Left ventricle myocardium superior (tissue), 1 donor: Measurements from ENCODE around the gene PITX1. TPM values are rescaled to one million over a fixed set of nuclear protein-coding genes. Genes with fewer than 3 reads are reported as not detected.
A peak's percentile ranks its signal among the peaks of the same experiment; 100 is the strongest.
"Not testable (repeated sequence)": the region's sequence is repeated elsewhere in the genome, so short reads cannot be mapped to it uniquely, and the experiment has no call there.

Experiments used
- ATAC-seq: fragments of 200-7000 bp; cut with Tn5 transposase; one replicate; pipeline ENCODE4 v1.9.1; 2020; ENCODE audit warnings: mild to moderate bottlenecking, moderate library complexity
- DNase-seq: peaks from one replicate; pipeline ENCODE4 v3.0.0-alpha.2; 2020
- intact Hi-C: fragments of 100-400 bp; cut with micrococcal nuclease; formaldehyde crosslinking; loops from one replicate; pipeline ENCODE4 v1.11.0; 2022
- total RNA-seq: library from RNA; stranded (reverse); fragmentation: NEBNext Ultra II Directional; extraction: Animal tissue kit (Norgen Biotek cat#: 25700); gene quantifications from one replicate; pipeline ENCODE4 v1.2.1, GENCODE V29; 2021
- donor health status: DM: no; HTN: yes; CAD: no; lungs with severe emphysema.

The PITX1 gene
- total RNA-seq, 1 donor from 2014 or later: not detected

- intact Hi-C loops: no loop called here
- DNase-seq (no peak), ATAC-seq (peak; percentile 73)
Observed at GRCh38 chr5:135013947-135014570, 20.0 kb downstream of the PITX1 start.

GRCh38 chr5:135013445-135013844, 20.6 kb downstream of the PITX1 start:
- ATAC-seq (no peak), DNase-seq (no peak)
- intact Hi-C loops: no loop called here

DNA sequence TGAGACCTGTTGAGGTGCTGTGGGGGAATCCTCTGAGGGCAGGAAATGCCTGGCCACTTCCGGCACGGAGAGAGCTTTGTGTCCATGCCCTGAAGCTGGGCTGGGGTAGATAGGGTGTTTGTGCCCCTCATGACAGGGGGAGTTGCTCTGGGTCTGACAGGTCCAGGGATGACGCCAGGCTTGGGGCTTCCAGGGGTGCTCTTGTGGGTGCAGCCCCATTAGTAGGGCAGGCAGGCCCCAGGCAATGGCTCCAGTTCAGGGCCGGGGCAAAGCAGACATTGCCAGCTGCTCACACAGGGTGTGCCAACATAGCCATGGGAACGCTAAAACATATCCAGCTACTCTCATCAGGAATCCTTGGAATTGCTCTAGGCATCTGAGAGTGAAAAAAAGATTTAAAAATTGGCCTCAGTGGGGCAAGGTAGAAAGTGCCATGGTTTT, 21.1 kb downstream of the PITX1 start:
- intact Hi-C loops: no loop called here
- DNase-seq (no peak), ATAC-seq (peak; percentile 83)

DNA sequence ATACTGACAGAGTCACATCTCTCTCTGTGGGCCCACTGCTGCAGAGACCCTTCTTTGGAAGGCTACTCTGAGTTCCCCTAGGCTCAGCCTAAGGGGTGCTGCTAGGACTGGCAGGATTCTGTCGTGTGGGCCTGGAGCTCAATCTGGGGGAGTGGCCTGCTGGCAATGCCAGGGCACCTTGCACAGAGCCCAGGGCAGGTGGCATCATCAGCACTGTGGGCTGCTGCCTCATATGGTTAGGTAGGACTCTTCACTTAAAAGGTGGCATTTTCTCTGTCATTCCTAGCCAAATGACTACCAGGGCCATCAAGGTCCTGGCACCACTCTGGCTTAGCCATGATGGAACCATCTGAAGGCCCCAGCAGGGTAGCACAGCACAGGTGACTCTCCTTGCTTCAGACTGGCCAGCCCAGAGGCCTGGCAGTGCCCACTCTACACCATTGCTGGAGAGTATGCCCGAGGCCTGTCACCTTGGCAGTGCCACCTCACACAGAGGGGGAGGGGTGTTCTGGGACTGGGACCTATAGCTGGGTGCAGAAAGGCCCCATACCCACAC, 21.9 kb downstream of the PITX1 start:
- ATAC-seq: no peak
- no peak for DNase-seq
- intact Hi-C loops: no loop called here

- ATAC-seq: no peak
- intact Hi-C loops: no loop called here
- DNase-seq: no peak
Observed at GRCh38 chr5:135011355-135012032, 22.5 kb downstream of the PITX1 start.

DNA sequence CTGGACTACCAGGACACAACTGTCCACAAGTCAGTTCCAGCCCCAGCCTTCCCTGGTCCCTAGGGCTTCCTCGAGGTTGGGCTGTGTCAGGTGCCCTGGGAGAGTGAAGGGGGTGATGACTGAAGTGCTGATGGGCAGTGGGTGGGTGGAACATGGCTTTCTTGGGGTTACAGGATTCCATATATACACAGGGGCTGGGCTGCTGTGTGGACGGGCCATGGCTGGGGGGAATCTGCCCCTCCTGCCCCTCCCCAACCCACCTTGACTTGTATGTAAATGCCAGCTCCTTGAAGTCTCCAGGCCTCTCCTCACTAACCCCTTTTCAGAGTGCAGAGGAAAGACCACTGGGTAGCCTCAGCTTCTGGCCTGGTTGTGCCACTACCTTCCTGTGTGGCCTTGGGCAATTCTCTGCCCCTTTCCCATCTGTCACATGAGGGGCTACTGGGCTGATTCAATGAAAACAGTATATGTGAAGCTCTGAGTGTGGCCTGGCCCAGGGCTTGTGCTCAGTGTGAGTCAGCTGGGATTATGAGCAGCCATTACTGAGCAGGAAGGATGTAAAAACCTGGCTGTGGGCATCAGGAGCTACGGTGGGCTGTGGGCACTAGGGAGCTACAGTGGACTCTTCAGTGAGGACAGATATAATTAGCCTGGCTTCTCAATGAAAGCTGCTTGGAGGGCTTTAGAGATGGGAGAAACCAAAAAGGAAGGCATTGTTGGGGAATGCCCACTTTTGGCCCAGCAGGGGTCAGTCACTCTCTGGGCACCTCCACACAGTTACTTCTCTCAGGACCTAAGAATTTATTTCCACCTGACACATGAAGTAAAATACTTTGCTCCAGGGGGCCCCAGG, 23.3 kb downstream of the PITX1 start:
- intact Hi-C loops: no loop called here
- ATAC-seq: no peak
- no peak for DNase-seq

- ATAC-seq (no peak), DNase-seq (no peak)
- intact Hi-C loops: no loop called here
Observed at GRCh38 chr5:135009736-135010501, 24.1 kb downstream of the PITX1 start.

DNA sequence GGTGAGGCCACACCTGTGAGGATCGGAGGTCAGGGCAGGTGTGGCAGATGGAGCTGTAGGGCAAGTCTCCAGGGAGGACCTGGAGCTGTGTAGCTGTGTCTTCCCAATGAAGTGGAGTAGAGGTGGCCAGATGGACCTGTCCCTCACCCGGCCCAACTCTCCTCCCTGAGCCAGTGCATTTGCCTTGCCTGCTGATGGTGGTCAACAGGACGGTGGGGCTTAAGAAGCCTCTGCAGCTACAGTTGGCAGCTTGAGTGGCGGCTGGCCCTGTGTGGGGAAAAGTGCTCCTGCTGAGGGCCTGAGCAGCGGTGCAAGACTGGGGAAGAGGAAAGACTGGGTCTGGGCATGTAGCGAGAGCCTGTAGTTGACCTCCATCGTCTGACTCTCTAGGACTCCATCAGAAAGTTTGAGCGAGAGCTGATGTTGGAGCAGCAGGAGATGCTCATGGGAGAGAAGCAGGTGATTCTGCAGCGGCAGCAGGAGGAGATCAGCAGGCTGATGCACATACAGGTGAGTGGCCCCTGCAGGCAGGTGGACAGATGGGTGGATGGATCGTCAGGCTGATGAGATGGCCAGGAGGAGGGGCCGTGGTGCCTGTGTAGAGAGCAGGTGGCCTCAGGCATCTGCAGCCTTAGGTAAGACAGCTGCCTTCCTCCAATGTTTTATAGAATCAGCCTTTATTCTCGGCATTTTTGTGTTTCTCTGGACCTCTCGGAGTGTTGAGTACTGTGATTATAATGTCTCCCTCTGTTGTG, 24.9 kb downstream of the PITX1 start:
- ATAC-seq (no peak), DNase-seq (no peak)
- intact Hi-C loops: no loop called here

GRCh38 chr5:135008556-135008955, 25.5 kb downstream of the PITX1 start:
- no peak for DNase-seq

GRCh38 chr5:135007749-135008363, 26.2 kb downstream of the PITX1 start:
- no peak for ATAC-seq
- no peak for DNase-seq
- intact Hi-C loops: no loop called here

More at GRCh38 chr5:135008556-135008955, 25.5 kb downstream of the PITX1 start:
- intact Hi-C loops: no loop called here
- ATAC-seq: no peak

- intact Hi-C loops: no loop called here
- DNase-seq (no peak), ATAC-seq (no peak)
Observed at GRCh38 chr5:135007305-135007704, 26.7 kb downstream of the PITX1 start.

GRCh38 chr5:135005076-135005475, 29.0 kb downstream of the PITX1 start:
- intact Hi-C loops: no loop called here
- ATAC-seq: no peak
- no peak for DNase-seq

GRCh38 chr5:135004376-135004775, 29.7 kb downstream of the PITX1 start:
- intact Hi-C loops: no loop called here
- ATAC-seq (no peak), DNase-seq (no peak)

DNA sequence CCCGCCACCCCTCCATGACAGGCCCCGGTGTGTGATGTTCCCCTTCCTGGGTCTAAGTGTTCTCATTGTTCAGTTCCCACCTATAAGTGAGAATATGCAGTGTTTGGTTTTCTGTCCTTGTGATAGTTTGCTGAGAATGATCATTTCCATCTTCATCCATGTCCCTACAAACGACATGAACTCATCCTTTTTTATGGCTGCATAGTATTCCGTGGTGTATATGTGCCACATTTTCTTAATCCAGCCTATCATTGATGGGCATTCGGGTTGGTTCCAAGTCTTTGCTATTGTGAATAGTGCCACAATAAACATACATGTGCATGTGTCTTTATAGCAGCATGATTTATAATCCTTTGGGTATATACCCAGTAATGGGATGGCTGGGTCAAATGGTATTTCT, 36.0 kb downstream of the PITX1 start:
- ATAC-seq, DNase-seq, intact Hi-C loops: not testable (repeated sequence)

DNA sequence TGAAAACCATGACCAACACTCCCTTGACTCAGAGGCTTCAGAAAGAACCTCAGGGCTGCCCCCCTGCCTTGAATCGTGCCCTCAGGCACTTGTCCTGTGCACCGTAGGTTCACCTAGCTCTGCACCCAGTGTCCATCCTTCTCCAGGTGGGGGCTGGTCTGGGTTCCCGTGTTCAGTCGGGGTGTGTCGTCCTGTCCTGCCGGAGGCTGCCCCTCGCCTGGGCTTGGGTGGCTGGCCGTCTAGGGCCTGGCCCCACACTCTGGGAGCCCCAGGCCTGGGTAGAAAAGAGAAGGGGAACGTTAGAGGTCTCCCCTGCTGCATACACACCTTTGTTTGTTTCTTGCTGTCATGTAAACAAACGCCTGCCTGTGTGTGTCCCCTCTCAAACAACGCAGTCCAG, 37.0 kb downstream of the PITX1 start:
- DNase-seq (no peak), ATAC-seq (no peak)
- intact Hi-C loops: no loop called here

DNA sequence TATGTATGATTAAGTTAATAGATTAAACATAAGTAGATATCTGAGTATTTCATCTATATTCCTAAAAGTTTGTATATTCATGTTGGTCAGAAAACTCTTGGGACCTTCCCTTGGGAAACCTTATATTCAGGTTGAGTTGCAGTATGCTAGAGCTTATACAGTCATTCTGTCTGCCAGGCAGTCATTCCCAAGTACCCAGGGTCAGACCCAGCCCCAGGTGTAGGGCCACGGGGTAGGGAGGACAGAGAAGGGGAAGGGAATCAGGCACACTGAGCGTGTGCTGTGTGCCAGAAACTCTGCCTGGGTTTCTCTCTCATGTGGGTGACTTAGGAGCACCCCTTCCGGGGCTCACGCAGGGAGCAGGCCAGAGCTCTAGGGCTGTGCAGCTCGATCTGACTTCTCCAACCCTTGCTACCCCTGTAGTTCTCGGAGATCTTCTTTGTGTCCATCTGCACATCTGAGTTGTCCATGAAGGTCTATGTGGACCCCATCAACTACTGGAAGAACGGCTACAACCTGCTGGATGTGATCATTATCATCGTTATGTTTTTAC, 38.1 kb downstream of the PITX1 start:
- intact Hi-C loops: no loop called here
- DNase-seq: no peak
- no peak for ATAC-seq

DNA sequence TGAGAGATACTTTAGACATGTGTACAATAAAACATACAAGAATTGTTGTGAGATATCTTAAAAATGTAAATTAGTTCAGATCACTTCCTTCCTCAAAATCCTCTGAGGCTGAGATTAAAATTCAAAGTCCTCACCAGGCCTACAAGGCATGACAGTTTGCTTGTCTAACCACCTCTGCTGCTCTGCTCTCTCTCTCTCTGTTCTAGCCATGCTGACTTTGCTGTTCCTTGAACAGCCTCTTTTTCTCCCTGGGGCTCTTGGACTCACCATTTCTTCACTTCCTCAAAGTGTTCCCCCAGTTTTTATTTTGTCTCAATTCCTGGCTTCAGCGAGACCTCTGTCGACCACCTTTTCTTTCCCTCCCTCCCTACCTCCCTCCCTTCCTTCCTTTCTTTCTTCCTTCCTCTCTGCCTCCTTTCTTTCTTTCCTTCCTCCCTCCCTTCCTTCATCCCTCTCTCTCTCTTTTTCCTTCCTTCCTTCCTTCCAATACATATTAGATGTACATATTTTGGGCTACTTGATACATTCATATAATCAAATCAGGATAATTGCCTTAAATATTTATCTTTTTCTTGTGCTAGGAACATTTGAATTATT, 39.4 kb downstream of the PITX1 start:
- ATAC-seq (no peak), DNase-seq (no peak)
- intact Hi-C loops: no loop called here
